CD4-positive, alpha-beta T cell treated with Interleukin-15 for 1 hour (primary cell): ENCODE data around the gene MOB3B.
A peak's percentile ranks its signal among the peaks of the same experiment; 100 is the strongest.

Experiments used
- DNase-seq: peaks from one replicate; pipeline ENCODE4 v3.0.0-alpha.2; 2020

MOB3B gene

GRCh38 chr9:27384262-27385014, 145.2 kb downstream of the MOB3B start:
- DNase-seq, result no peak

GRCh38 chr9:27383524-27383923, 146.1 kb downstream of the MOB3B start:
- no peak for DNase-seq

- no peak for DNase-seq
Measured at GRCh38 chr9:27382975-27383374, 146.6 kb downstream of the MOB3B start.

- DNase-seq, result no peak
Measured at GRCh38 chr9:27382308-27382707, 147.3 kb downstream of the MOB3B start.

- no peak for DNase-seq
Measured at GRCh38 chr9:27379311-27380251, 150.0 kb downstream of the MOB3B start.

GRCh38 chr9:27377811-27378456, 151.7 kb downstream of the MOB3B start:
- DNase-seq, result no peak

- no peak for DNase-seq
Measured at GRCh38 chr9:27377147-27377807, 152.3 kb downstream of the MOB3B start.

GRCh38 chr9:27373851-27374250, 155.8 kb downstream of the MOB3B start:
- no peak for DNase-seq

GRCh38 chr9:27372615-27373014, 157.0 kb downstream of the MOB3B start:
- DNase-seq, result no peak

- DNase-seq, result no peak
Measured at GRCh38 chr9:27371382-27371781, 158.2 kb downstream of the MOB3B start.

- peak; percentile 56 for DNase-seq
Measured at GRCh38 chr9:27369591-27369990, 160.0 kb downstream of the MOB3B start.

GRCh38 chr9:27368316-27368985, 161.2 kb downstream of the MOB3B start:
- DNase-seq, result no peak

GRCh38 chr9:27367921-27368315, 161.7 kb downstream of the MOB3B start:
- DNase-seq, result no peak

GRCh38 chr9:27367175-27367798, 162.3 kb downstream of the MOB3B start:
- DNase-seq, result no peak

- no peak for DNase-seq
Measured at GRCh38 chr9:27365707-27366376, 163.8 kb downstream of the MOB3B start.

GRCh38 chr9:27362447-27363210, 167.0 kb downstream of the MOB3B start:
- no peak for DNase-seq

- DNase-seq, result no peak
Measured at GRCh38 chr9:27361492-27361891, 168.1 kb downstream of the MOB3B start.

GRCh38 chr9:27359763-27360162, 169.9 kb downstream of the MOB3B start:
- no peak for DNase-seq

GRCh38 chr9:27358007-27358406, 171.6 kb downstream of the MOB3B start:
- DNase-seq, result no peak

- no peak for DNase-seq
Measured at GRCh38 chr9:27356446-27356845, 173.2 kb downstream of the MOB3B start.
